GM18499 (cell line): ENCODE data around the gene SMAD3.

Experiments
- ATAC-seq: cut with Tn5 transposase; IDR thresholded peaks from one replicate; pipeline ENCODE4 v1.9.1; 2021; ENCODE audit warnings: moderate number of reproducible peaks; ENCODE audit not compliant: insufficient read depth, unreplicated experiment

The SMAD3 gene

GRCh38 chr15:67079361-67079760 is 14.0 kb downstream of the SMAD3 start:
- ATAC-seq = no peak

GRCh38 chr15:67080118-67080899 is 14.9 kb downstream of the SMAD3 start:
- no peak for ATAC-seq

- no peak for ATAC-seq
These were observed 15.6 kb downstream of the SMAD3 start for GRCh38 chr15:67080900-67081431.

GRCh38 chr15:67082007-67082536 is 16.7 kb downstream of the SMAD3 start:
- ATAC-seq = no peak

GRCh38 chr15:67083135-67083762 is 17.8 kb downstream of the SMAD3 start:
- ATAC-seq = no peak

- ATAC-seq = no peak
These were observed 19.2 kb downstream of the SMAD3 start for GRCh38 chr15:67084561-67084960.

GRCh38 chr15:67085237-67085817 is 19.9 kb downstream of the SMAD3 start:
- ATAC-seq = no peak

GRCh38 chr15:67085818-67086636 is 20.6 kb downstream of the SMAD3 start:
- no peak for ATAC-seq

GRCh38 chr15:67086637-67086914 is 21.2 kb downstream of the SMAD3 start:
- ATAC-seq = no peak

- ATAC-seq = no peak
These were observed 22.2 kb downstream of the SMAD3 start for GRCh38 chr15:67087507-67088172.

- ATAC-seq = no peak
These were observed 24.1 kb downstream of the SMAD3 start for GRCh38 chr15:67089217-67090193.

- no peak for ATAC-seq
These were observed 25.1 kb downstream of the SMAD3 start for GRCh38 chr15:67090297-67091070.

- ATAC-seq = peak; percentile 42
These were observed 25.9 kb downstream of the SMAD3 start for GRCh38 chr15:67091071-67091979.

GRCh38 chr15:67091980-67092677 is 26.7 kb downstream of the SMAD3 start:
- no peak for ATAC-seq

GRCh38 chr15:67092752-67093503 is 27.5 kb downstream of the SMAD3 start:
- no peak for ATAC-seq

GRCh38 chr15:67093504-67093862 is 28.1 kb downstream of the SMAD3 start:
- ATAC-seq = no peak
